Activated CD4-positive, alpha-beta T cell treated with anti-CD3 and anti-CD28 coated beads, Interleukin-2, amount 50 U/mL, for 1 hour (primary cell): ENCODE data around the gene SLA2.
"Not testable (repeated sequence)": the region's sequence is repeated elsewhere in the genome, so short reads cannot be mapped to it uniquely, and the experiment has no call there.

ENCODE experiments used
- DNase-seq: peaks from one replicate; pipeline ENCODE4 v3.0.0-alpha.2; 2020

SLA2 gene, protein sequence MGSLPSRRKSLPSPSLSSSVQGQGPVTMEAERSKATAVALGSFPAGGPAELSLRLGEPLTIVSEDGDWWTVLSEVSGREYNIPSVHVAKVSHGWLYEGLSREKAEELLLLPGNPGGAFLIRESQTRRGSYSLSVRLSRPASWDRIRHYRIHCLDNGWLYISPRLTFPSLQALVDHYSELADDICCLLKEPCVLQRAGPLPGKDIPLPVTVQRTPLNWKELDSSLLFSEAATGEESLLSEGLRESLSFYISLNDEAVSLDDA

DNA sequence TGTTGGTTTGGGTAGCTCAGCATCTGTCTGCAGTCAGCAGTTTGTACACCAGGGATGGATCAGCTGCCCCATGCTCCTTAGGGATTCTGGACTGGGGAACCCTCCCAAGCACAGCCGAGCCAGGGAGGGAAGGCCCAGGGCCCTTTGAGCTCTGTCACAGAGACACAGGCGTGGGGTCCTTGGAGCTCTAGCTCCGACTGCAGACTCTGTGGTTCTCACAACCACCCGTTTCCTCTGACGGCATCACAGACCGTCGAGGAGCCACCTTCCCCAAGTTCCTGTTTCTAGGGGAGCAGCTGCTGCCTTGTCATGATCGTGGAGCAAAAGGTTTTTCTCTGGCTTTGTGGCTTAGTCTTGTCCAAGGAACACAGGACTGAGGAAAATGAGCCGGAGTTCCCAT is at the start of gene SLA2:
TSS of gene SLA2 (minus strand) at position 199 of the 400 bp plus-strand sequence. CDS start 4,861 bp downstream, outside the sequence.
- peak; percentile 64 for DNase-seq

DNA sequence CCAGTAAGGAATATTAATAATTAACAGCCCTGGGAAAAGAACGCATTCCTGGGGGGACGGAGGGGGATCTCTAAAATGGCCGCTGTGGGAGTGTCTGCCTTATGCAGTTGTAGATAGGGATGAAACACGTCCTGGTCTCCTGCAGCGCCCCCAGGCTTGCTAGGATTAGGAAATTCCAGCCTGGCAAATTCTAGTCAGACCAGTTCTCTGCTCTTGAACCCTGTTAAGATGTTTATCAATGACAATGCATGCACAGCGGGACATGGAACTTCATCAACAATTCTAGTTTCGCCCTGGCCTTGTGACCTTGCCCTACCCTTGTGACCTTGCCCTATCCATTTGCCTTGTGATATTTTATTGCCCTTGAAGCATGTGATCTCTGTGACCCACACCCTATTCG is 49.5 kb upstream of the SLA2 start:
- not testable (repeated sequence) for DNase-seq

- DNase-seq, result no peak
These were observed 42.6 kb upstream of the SLA2 start for GRCh38 chr20:36688630-36689029.

GRCh38 chr20:36687850-36688249 is 41.9 kb upstream of the SLA2 start:
- DNase-seq, result no peak

DNA sequence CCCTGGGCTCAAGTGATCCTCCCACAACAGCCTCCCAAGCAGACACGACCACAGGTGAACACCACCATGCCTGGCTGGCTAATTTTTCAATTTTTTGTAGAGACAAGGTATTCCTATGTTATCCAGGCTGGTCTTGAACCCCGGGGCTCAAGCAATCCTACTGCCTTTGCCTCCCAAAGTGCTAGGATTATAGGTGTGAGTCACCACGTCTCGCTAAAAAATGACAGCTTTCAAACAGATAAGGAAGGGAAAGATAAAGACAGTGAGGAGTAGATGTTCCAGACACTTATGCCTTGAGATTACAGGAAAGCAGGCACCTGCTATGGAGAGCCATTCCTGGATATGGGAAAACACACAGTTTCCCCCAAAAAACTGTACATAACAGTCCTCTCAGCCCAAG is 40.9 kb upstream of the SLA2 start:
- DNase-seq, result no peak

DNA sequence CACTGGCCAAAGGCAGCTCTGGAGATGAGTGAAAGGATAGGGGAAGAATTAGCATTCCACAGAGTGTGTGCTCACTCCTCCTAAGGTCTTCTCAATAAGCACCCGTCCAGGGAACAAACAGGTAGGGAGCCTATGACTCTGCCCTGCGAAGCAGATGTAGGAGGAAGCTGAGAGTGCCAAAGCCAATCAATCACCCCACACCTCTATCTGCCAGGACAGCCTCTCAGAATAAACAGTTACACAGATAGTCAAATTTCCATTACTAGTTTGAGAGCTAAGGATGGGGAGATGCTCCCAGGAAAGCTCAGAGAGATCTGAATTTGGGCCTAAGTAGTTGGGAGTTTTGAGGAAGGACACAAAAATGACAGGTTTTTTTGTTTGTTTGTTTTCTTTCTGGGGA is 40.5 kb upstream of the SLA2 start:
- no peak for DNase-seq

GRCh38 chr20:36684747-36685146 is 38.8 kb upstream of the SLA2 start:
- no peak for DNase-seq

DNA sequence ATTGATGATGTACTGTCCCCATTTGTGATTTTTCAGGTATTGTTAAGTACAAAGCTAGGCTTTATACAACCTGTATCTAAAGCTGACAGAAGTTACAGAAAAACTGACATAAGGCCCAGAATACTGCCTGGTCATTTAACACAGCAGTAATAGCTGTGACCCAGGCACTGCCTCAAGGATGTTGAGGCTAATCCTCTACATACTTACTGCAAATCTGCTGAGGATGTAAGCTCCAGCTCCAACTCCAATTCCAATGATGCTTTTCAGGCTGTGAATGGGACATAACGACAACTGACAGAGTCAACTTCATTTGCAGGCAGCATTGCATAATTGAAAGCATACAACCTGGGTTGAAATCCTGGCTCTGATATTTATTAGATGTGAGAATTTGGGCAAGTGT is 36.3 kb upstream of the SLA2 start:
- DNase-seq, result no peak

DNA sequence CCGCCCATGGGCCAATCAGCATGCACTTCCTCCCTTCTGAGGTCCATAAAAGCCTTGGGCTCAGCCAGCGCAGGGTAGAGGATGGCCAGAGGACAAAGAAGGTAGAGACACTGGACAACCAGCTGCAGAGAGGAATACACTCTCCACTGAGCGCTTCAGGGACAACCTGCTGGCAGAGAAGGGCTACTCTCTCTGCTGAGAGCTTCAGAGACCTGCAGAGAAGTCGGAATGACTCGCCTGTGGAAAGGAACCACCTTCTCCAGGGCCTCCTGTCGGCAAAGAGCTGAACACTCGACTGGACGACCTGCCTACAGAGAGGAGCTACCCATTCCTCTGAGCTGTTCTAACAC is 31.4 kb upstream of the SLA2 start:
- DNase-seq, result no peak

- DNase-seq, result no peak
These were observed 30.9 kb upstream of the SLA2 start for GRCh38 chr20:36676701-36677421.

DNA sequence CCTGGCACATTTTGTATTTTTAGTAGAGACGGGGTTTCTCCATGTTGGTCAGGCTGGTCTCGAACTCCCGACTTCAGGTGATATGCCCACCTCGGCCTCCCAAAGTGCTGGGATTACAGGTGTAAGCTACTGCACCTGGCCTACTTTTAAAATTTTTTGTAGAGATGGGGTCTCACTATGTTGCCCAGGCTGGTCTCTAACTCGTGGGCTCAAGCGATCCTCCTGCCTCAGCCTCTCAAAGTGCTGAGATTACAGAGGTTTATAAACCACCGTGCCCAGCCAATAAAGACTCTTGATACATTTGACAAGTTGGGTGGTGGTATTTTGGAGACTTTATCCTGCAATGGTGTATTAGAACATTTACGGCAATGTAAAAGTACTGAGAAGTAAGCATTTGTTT is 29.5 kb upstream of the SLA2 start:
- DNase-seq, result not testable (repeated sequence)

DNA sequence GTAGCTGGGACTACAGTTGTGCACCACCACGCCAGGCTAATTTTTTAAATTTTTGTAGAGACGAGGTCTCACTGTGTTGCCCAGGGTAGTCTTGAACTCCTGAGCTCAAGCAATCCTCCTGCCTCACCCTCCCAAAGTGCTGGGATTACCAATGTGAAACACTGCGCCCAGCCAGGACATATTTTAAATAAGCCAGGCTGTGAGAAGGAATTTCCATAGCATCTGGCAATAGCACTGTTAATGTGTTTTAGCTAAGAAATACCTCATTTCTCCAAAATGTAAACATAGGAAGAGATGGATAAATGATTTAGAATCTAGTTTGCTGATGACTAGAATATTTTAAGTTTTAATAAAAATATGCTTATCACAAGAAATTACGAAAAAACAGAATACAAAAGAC is 27.0 kb upstream of the SLA2 start:
- no peak for DNase-seq

DNA sequence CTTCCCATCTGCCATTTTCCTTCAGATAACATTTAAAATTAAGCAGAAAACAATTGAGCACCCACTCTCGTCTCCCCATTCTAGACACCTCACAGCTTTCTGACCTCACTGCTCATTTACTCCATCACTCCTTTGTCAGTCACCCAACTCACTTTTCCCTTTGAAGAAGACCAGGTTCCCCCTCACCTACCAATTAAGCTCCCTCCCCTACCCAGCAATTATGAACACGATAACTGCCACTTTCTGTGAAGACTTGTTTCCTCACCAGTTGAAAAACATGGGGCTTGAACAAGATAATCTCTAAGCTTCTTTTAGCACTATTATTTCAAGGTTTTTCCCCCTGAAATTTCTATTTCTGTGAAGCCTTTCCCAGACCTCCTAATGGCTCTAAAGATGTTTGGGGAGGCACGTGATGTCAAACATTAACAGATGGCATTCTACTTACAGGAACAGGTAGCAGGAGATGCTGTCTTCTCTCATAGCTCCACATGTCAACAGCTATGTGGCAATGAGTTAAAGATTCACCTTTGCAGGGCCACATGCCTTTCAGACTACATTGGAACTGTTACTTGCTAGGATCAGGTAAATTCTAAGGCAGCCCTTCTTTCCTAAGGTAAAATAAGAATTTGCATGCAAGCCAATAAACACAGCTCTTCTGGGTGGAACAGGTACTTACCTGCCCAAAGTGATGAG is 24.8 kb upstream of the SLA2 start:
- no peak for DNase-seq

- no peak for DNase-seq
These were observed 20.3 kb upstream of the SLA2 start for GRCh38 chr20:36666181-36666740.

- no peak for DNase-seq
These were observed 17.0 kb upstream of the SLA2 start for GRCh38 chr20:36663031-36663430.

- DNase-seq, result no peak
These were observed 12.3 kb upstream of the SLA2 start for GRCh38 chr20:36658300-36658699.

GRCh38 chr20:36656733-36657132 is 10.7 kb upstream of the SLA2 start:
- no peak for DNase-seq

DNA sequence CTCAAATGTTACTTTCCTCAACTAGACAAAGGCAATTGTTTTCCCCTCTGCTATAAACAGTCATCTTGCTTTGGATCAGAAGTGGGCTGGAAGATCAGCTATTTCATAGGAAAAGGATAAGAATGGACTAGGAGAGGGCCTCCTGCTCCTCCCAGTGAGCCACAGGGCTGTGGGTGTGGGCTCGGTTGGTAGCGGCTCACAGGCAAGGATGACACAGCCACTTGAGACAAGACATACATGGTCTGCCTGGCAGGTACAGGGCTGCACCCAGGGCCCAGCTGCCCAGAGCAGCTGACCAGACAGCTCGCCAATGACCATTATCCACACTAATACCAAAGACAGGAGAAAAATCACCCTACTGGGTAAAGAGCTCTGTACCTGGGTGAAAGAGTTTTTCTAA is 9.0 kb upstream of the SLA2 start:
- no peak for DNase-seq

DNA sequence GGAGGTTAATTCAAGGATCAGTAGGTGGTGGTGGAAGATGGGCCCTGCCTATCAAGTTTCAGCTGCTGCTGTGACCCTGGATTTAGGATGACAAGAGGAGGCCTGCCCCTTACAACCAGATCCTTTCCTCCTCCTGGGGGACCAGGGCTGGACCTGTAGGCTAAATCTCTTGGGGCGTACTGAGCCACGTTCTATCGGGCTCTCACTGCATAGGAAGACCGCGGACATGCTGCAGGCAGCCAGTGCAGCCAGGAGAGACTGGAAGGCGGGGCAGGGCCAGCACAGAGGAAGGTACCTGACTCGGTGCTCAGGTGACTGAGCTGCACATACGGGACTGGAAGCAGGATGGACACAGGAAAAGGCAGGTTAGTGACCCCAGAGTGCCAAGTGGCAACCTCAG is 8.5 kb upstream of the SLA2 start:
- DNase-seq, result no peak

- DNase-seq, result no peak
These were observed 7.5 kb upstream of the SLA2 start for GRCh38 chr20:36653456-36653855.

DNA sequence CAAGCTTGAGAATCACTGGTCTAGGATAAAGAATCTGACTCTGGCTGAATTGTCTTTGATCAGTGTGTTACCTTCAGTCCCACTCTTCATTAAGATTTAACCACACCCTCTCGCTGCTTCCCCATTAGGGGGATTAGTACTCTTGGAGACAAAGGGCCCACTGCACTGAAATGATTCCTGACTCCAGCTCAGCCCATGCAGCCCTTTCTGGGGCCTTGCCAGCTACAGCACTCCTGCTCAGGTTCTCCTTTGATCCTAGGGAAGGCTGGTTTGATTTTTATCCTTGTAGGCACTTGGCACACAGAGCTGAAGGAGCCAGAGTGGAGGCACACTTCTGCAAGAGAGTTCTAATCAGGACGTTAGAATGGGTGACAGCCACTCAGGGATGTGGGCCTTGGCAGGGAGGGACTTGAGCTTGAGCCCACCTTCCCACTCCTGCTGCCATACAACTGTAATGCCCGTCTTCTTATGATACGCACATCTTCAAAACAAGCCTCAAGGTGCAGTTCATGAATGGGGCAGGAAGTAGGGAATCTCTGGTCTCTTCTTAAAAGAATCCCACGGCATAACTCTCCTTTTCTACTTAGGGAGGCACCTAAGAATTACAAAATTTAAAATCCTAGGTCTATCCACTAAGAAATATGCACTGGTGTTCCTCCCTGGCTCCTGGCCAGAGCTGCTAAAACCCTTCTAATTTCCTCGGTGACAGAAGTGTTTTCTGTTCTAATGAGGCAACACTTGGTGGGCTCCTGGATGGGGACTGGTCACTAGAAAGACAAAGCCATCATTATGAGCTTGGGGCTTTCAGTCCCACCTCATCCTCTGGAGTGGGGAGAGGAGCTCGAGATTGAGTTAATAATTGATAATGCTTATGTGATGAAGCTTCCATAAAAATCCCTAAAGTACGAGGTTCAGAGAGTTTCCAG is 1.5 kb upstream of the SLA2 start:
- no peak for DNase-seq

DNA sequence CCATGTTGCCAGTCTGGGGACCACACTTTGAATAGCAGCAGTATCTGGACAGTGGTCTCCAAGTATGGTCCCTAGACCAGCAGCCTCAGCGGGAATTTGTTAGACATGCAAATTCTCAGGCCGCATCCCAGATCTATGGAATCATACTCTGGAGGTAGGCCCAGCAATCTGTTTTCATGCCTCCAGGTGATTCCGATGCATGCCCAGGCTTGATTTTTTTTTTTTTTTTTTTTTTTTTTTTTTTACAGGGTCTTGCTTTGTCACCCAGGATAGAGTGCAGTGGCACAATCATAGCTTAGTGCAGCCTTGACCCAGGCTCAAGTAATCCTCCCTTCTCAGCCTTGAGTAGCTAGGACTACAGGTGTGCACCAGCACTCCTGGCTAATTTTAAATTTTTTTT is 682 bp upstream of the SLA2 start:
- DNase-seq, result no peak

DNA sequence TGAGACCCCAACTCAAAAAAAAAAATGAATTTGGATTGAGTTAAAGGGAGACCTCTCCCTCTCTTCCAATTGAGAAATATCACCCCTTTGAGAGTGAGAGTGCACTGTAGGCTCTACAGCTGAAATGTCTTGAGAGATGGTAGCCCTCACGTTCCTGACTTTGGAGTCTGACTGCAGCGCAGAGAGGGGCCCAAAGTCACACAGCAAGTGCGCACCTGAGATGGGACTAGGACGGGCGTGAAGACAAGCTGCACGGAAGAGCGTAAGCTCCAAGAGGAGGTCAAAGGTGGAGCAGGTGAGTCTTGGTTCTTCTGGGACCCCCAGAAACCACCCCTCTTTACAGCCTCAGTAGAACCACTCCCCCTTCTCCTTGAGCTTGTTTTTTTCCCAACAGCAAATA is 643 bp downstream of the SLA2 start:
- DNase-seq, result no peak
